ENCODE data around the gene FBXO36.

DNA sequence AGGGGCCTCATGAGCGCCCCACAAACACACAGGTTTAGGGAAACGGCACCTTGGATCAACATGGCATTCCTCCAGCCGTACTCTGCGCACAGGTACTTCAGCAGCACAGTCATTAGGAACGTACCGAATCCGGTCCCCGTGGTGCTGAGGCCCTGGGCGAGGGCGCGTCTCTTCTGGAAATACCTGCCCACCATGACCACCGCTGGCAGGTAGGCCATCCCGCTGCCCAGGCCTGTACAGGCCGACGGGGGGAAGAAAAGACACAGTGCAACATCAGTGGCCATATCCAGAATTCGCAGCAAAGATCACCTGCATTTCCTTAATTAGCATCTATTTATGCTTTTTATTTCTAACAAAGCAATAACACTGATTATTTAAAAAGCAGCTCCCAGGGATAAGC lies 124.2 kb downstream of the FBXO36 start:
- TF ChIP-seq POLR2A (IDR thresholded peaks at IDR 0.05; ENCODE audit: low read depth, low read length) (no peak), CTCF (conservative IDR thresholded peaks at IDR 0.05; ENCODE audit: low read depth, low read length) (no peak), CEBPB (IDR thresholded peaks at IDR 0.05; ENCODE audit: low read depth, low read length) (no peak), FOS (IDR thresholded peaks at IDR 0.05; ENCODE audit: low read depth, low read length) (no peak), USF2 (IDR thresholded peaks at IDR 0.05; ENCODE audit: low read depth, low read length) (no peak), MAFK (IDR thresholded peaks at IDR 0.05; ENCODE audit: low read depth, low read length) (no peak), BHLHE40 (IDR thresholded peaks at IDR 0.05; ENCODE audit: low read depth, low read length) (no peak), CHD1 (IDR thresholded peaks at IDR 0.05; ENCODE audit: low read depth, low read length) (no peak), RCOR1 (IDR thresholded peaks at IDR 0.05; ENCODE audit: insufficient replicate concordance, low read length) (no peak), SMC3 (IDR thresholded peaks at IDR 0.05; ENCODE audit: low read depth, low read length) (no peak), MXI1 (IDR thresholded peaks at IDR 0.05; ENCODE audit: borderline replicate concordance, low read depth, low read length) (no peak), MAZ (IDR thresholded peaks at IDR 0.05; ENCODE audit: borderline replicate concordance, low read depth, low read length) (no peak), RAD21 (IDR thresholded peaks at IDR 0.05; ENCODE audit: low read length) (no peak)

Measured in IMR-90 (cell line).